ENCODE measurements around the gene SLK. TPM values are rescaled to one million over a fixed set of nuclear protein-coding genes. Genes with fewer than 3 reads are reported as not detected.

Gene SLK
- polyA plus RNA-seq, 1 of the 3 experiments (the other 2 are of a cell fraction), result 4.0 TPM

DNA sequence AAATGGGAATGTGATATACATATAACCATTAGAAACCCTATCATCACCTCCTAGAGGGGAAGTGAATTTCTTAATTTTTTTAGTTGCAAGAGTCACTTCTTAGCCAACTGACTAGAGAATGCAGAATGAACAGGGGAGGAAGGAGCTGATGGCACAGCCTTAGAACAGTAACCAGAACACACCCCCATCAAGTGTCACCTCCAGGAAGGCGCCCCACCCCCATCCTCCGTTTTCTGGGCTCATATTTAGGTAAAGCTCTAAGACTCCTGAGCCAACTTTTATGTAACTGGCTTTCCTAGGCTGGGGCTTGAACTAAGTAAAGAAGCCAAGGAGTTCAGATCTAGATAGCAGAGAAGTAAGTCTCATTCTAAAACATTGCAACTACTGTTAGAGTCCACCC lies 64.7 kb downstream of the SLK start:
- Histone ChIP-seq H3F3A (replicated peaks; ENCODE audit: insufficient read depth) (no peaks in the 10 kb centered on the region), H3K4me3 (ENCODE audit: low read depth in 2 of 2, low read length in 1 of 2) (no peak overlapping the region), H3K9ac (no peak overlapping the region), H3K27ac (ENCODE audit: low read depth in 2 of 2, low read length in 1 of 2) (no peak overlapping the region), H3K4me1 (ENCODE audit: control insufficient read depth in 1 of 2, insufficient read depth in 2 of 2, low read depth in 1 of 2, low read length in 1 of 2) (no peaks in the 10 kb centered on the region; a peak in 1 of 4 replicates), H2AFZ (ENCODE audit: low read depth) (no peak overlapping the region), H4K20me1 (ENCODE audit: insufficient read depth) (no peaks in the 10 kb centered on the region), H3K79me2 (ENCODE audit: insufficient read depth) (no peaks in the 10 kb centered on the region), H3K36me3 (replicated peaks in 1 of 2; ENCODE audit: control insufficient read depth in 1 of 2, insufficient read depth in 2 of 2, low read length in 1 of 2) (peaks cover 22 to 31% of the 10 kb centered on the region in 2 experiments), H3K4me2 (no peak overlapping the region), H3K27me3 (ENCODE audit: insufficient read depth) (no peaks in the 10 kb centered on the region), H3K9me3 (no peaks in the 10 kb centered on the region), H3K9me2 (no peaks in the 10 kb centered on the region)
- no peak for TF ChIP-seq SIN3A (IDR thresholded peaks at IDR 0.05; ENCODE audit: borderline replicate concordance, low read depth, low read length)
- no peak for TF ChIP-seq FOXM1 (IDR thresholded peaks at IDR 0.05; ENCODE audit: low read depth)
- TF ChIP-seq NRF1 (IDR thresholded peaks at IDR 0.05; ENCODE audit: low read depth, low read length), result no peak
- TF ChIP-seq MEF2A (IDR thresholded peaks at IDR 0.05; ENCODE audit: borderline replicate concordance, low read depth), result no peak
- TF ChIP-seq, protein P1, sequence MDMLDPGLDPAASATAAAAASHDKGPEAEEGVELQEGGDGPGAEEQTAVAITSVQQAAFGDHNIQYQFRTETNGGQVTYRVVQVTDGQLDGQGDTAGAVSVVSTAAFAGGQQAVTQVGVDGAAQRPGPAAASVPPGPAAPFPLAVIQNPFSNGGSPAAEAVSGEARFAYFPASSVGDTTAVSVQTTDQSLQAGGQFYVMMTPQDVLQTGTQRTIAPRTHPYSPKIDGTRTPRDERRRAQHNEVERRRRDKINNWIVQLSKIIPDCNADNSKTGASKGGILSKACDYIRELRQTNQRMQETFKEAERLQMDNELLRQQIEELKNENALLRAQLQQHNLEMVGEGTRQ (IDR thresholded peaks at IDR 0.05; ENCODE audit: borderline replicate concordance, low read depth, low read length), result no peak
- no peak for TF ChIP-seq CHD2 (IDR thresholded peaks at IDR 0.05; ENCODE audit: low read length, partially characterized antibody)
- no peak for TF ChIP-seq YY1 (IDR thresholded peaks at IDR 0.05; ENCODE audit: low read depth)
- TF ChIP-seq TEAD4 (IDR thresholded peaks at IDR 0.05; ENCODE audit: borderline replicate concordance, insufficient read depth), result no peak
- no peak for TF ChIP-seq FOXJ3 (CRISPR knock-in tag; IDR thresholded peaks at IDR 0.05)
- no peak for TF ChIP-seq POLR2AphosphoS5 (IDR thresholded peaks at IDR 0.05; ENCODE audit: low read depth, low read length)
- TF ChIP-seq, protein P2, sequence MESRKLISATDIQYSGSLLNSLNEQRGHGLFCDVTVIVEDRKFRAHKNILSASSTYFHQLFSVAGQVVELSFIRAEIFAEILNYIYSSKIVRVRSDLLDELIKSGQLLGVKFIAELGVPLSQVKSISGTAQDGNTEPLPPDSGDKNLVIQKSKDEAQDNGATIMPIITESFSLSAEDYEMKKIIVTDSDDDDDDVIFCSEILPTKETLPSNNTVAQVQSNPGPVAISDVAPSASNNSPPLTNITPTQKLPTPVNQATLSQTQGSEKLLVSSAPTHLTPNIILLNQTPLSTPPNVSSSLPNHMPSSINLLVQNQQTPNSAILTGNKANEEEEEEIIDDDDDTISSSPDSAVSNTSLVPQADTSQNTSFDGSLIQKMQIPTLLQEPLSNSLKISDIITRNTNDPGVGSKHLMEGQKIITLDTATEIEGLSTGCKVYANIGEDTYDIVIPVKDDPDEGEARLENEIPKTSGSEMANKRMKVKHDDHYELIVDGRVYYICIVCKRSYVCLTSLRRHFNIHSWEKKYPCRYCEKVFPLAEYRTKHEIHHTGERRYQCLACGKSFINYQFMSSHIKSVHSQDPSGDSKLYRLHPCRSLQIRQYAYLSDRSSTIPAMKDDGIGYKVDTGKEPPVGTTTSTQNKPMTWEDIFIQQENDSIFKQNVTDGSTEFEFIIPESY (IDR thresholded peaks at IDR 0.05; ENCODE audit: borderline replicate concordance, low read depth), result no peak
- TF ChIP-seq, protein P3, sequence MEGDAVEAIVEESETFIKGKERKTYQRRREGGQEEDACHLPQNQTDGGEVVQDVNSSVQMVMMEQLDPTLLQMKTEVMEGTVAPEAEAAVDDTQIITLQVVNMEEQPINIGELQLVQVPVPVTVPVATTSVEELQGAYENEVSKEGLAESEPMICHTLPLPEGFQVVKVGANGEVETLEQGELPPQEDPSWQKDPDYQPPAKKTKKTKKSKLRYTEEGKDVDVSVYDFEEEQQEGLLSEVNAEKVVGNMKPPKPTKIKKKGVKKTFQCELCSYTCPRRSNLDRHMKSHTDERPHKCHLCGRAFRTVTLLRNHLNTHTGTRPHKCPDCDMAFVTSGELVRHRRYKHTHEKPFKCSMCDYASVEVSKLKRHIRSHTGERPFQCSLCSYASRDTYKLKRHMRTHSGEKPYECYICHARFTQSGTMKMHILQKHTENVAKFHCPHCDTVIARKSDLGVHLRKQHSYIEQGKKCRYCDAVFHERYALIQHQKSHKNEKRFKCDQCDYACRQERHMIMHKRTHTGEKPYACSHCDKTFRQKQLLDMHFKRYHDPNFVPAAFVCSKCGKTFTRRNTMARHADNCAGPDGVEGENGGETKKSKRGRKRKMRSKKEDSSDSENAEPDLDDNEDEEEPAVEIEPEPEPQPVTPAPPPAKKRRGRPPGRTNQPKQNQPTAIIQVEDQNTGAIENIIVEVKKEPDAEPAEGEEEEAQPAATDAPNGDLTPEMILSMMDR (IDR thresholded peaks at IDR 0.05), result no peak
- TF ChIP-seq RAD21 (IDR thresholded peaks at IDR 0.05; ENCODE audit: low read length), result no peak
- no peak for TF ChIP-seq RCOR1 (IDR thresholded peaks at IDR 0.05; ENCODE audit: low read length)
- no peak for TF ChIP-seq GATA2 (CRISPR knock-in tag; IDR thresholded peaks at IDR 0.05)
- TF ChIP-seq ELF1 (IDR thresholded peaks at IDR 0.05), result no peak
- TF ChIP-seq TCF12 (IDR thresholded peaks at IDR 0.05), result no peak
- TF ChIP-seq GABPA (IDR thresholded peaks at IDR 0.05; ENCODE audit: low read depth), result no peak
- TF ChIP-seq EP300 (IDR thresholded peaks at IDR 0.05; ENCODE audit: borderline replicate concordance in 1 of 2, low read depth in 1 of 2, low read length in 1 of 2), result no peak
- TF ChIP-seq NFIC (IDR thresholded peaks at IDR 0.05; ENCODE audit: borderline replicate concordance), result no peak
- no peak for DNase-seq
- CTCF ChIA-PET, result interaction anchor here (0.9 to 1.5 kb wide), 2 partner anchors 11 to 179 kb away, joined by 3 to 4 read pairs; no protein-coding TSS in a partner anchor
- 100% methylated on average over 2 of the region's 2 CpGs for whole genome bisulfite sequencing (ENCODE audit: low lambda C conversion rate)
- POLR2A ChIA-PET, result no interaction called here
